Measurements from ENCODE around the gene GUCY1A1.
"Not testable (repeated sequence)": the region's sequence is repeated elsewhere in the genome, so short reads cannot be mapped to it uniquely, and the experiment has no call there.

Gene GUCY1A1, protein sequence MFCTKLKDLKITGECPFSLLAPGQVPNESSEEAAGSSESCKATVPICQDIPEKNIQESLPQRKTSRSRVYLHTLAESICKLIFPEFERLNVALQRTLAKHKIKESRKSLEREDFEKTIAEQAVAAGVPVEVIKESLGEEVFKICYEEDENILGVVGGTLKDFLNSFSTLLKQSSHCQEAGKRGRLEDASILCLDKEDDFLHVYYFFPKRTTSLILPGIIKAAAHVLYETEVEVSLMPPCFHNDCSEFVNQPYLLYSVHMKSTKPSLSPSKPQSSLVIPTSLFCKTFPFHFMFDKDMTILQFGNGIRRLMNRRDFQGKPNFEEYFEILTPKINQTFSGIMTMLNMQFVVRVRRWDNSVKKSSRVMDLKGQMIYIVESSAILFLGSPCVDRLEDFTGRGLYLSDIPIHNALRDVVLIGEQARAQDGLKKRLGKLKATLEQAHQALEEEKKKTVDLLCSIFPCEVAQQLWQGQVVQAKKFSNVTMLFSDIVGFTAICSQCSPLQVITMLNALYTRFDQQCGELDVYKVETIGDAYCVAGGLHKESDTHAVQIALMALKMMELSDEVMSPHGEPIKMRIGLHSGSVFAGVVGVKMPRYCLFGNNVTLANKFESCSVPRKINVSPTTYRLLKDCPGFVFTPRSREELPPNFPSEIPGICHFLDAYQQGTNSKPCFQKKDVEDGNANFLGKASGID

DNA sequence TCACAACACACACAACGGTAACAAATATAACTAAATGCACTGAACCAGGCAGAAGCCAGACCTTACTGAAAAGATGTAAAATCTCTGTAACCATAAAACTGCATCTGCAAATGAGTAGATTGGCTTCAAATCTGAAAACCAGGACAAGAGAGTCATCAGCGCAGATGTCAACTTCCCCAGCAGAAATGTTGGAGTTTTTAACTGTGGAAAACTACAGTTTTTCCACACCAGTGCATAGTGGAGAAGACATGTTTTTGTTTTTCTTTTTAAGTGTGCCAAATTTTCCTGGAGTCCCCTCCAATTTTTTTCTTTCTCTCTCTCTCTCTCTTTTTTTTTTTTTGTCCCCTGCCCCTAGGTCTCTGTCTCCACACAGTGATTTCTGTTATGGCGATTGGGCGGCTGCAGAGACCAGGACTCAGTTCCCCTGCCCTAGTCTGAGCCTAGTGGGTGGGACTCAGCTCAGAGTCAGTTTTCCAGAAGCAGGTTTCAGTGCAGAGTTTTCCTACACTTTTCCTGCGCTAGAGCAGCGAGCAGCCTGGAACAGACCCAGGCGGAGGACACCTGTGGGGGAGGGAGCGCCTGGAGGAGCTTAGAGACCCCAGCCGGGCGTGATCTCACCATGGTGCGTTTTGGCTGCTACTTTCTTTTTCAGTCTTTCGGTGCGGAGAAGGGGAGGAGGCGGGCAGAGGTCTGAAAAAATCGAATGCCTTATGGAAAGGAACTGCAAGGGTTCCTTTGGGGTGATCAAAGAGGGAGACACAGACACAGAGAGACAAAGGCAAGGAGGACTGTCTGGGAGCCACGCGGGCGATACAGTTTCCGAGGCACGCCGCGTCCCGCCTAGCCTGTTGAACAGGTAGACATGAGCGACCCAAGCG, at the start of gene GUCY1A1:
Gene GUCY1A1 (plus strand): TSS at position 505 of the 878 bp plus-strand sequence. CDS start 30,020 bp downstream, outside the sequence.
- no peak for FAIRE-seq

DNA sequence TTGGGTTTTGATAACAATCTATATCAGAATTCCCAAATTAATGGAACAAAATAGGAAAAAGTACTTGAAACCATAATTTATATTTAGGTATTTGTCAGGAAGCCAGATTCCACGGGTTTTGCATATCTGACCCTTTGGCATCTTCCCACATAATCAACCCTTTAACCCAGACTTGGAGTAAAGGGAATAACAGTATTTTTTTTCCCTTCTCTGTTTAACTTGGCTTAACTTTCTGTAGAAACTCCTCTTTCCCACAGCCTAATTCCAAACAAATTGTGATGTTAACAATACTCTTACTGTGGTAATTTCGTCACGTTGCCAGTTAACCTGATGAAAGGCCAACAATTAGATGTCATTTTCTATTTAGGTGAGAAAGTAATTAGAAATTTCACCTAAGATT, 49.4 kb upstream of the GUCY1A1 start:
- no peak for FAIRE-seq

DNA sequence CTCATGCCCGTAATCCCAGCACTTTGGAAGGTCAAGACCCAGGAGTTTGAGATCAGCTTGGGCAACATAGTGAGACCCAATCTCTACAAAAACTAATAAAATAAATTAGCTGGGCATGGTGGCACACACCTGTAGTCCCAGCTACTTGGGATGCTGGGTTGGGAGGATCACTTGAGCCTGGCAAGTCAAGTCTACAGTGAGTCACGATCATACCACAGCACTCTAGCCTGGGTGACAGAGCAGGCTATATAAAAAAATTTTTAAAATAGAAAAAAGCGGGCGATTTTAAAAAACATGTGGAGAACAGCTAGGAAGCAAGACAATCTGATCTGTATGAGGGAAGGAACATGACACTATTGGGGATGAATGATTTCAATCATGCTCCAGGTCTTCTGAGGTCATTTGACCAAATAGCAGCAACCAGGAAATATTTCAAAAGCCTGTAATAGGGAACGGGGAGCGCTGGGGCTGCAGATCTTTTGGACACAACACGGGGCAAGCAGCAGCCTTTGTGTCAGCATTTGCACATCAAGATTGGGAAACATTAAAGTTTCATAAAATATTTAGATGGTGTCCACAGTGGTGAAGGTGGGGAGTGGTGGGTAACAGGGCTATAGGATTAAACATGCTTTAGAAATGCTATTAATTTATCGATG, 48.3 kb upstream of the GUCY1A1 start:
- no peak for FAIRE-seq

DNA sequence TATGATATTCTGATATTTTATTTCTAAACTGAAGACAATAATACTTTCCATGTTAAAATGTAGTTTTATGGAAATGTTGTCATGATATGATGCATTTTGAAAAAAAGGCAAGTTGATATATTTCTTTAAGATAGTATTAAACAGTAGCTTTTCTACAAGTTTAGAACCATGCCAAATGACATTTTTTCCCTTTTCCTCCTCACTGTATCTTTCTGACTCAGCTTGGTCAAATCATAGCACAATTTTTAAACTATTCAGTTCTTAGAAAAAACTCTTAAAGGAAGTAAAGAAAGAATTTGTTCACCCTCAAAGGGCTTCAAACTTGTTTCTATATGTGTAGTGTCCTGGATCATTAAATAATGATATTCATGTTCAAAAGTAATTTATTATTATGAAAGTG, 46.0 kb upstream of the GUCY1A1 start:
- FAIRE-seq = no peak

DNA sequence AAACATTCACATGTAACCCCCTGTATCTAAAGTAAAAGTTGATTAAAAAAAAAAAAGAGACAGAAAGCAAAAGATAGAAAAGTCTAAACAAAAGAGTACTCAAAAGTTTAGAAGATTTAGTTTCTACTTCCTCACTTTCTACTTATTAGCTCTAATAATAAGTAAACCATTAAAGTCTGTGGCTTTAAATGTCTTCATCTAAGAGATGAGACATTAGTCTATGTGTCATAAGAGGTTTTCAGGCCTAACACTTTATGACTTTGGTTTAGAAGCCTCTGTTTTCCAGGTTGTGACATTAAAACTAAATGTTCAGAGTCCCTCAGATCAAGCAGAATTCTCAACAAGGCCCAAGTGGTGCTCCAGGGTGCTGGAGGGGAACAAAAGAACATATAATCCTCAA, 42.2 kb upstream of the GUCY1A1 start:
- FAIRE-seq = no peak

DNA sequence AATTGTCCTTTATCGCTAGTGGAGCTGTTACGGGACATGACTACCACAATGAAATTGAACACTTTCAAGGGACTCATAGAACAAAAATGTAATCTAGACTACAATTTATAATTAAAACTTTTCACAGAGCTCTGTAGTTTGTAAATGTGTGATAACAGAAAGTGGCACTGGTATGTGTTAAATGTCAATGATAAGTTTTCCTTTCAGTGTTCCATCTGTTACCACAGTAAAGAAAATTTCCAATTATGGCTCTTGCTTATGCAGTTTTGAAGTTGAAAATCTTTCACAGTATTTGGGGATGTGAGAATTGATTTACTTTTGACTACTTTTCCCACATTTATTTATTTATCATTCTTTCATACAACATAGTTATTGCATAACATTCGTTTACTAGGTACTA, 40.1 kb upstream of the GUCY1A1 start:
- FAIRE-seq = no peak

DNA sequence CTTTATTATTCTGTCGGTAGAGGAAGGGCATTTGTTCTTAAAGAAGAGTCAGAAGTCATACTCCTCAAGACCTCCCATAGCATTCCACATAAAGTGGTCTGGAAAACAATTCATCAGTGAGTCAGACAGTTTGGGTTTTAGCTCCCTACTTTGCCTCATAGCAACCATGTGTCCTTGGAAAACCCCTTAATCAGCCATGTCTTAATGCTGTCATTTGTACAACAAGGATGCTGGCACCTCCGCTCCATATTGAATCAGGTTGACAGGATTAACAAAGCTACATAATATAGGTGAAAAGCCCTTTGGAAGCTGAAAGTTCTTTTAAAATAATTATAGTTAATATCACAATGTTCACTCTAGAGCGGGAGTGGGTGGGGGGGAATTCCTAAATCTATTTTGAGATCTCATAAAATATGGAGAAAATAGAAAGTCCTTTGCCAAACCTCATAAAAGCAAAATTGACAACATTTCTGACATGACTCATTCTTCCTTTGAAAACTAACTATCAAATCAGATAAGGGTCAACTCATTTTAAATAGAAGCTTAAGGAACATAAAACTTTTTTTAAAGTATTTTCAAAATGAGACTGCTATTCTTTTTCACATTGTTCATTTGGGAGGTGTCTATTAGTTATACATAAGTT, 37.3 kb upstream of the GUCY1A1 start:
- FAIRE-seq = no peak

DNA sequence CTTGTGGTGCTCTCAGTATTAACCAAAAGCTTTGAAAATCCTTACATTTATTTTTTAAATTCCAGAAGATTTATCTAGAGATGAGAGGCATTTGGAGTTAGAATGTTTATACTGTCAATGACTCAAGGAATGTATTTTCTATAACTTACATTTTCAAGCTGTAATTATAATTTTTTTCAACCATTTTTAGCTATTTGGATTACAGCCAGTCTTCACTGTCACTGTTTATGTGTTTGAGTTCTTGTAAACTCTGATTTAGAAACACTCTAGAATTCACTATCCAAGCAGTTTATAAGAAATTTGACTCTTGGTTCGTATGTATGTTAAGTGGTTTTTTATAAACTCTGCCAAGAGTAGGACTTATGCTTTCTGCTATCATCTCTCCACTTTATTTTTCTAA, 36.7 kb upstream of the GUCY1A1 start:
- peak; percentile 80 for FAIRE-seq

DNA sequence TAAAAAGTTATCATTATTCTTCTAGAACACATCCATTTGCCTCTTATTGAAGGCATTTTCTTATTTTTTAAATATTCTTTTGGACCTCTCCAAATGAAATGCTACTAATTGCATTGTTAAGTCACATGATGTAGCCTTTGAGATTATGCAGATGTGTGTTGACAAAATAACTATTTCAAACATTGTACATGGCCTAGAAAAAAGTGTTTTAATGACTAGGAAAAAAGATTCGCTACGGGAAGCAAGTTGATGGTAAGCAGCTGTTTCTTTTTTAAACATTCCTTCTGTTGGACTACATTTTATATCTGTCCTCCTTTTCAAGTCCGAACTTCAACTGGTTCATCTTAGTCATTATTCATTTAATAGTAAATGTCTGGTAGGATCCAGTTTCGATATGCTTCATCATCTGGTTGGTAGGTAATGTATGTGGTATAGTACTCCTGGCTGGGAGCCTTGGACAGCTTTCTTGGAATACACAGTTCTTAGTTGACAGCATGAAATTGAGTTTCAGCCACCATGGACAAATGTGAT, 34.3 kb upstream of the GUCY1A1 start:
- FAIRE-seq = peak; percentile 99

DNA sequence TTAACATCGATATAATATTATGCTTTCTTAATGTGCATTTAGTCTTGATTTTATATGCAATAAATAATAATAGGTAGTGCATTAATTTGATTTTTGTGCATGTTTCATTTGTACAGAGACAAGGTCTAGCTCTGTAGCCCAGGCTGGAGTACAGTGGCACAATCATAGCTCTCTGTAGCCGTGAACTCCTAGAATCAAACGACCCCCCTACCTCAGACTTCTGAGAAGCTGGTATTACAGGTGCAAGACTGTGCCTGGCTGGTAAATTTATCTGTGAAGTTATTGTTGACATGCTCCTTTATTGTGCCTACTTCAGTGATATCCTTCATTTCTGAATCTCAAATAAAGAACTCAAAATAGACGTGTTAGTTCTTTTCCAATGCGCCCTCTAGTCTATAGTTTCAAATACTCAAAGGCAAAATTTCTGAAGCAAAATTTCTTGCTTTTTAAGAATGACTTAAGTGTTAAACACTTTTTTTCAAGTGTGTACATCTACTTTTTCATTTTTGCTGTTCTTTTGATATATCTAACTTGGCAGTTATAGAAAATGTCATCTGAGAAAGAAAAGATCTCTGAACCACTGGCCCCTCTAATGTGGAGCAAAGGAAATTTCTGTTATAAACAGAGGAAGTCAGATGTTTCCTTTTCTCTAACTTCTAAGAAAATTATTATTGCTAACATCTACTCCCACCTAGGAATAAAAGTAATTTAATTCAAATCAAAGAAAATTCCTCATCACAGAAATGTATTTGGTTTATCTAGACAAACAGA, 28.3 kb upstream of the GUCY1A1 start:
- FAIRE-seq = peak; percentile 43

DNA sequence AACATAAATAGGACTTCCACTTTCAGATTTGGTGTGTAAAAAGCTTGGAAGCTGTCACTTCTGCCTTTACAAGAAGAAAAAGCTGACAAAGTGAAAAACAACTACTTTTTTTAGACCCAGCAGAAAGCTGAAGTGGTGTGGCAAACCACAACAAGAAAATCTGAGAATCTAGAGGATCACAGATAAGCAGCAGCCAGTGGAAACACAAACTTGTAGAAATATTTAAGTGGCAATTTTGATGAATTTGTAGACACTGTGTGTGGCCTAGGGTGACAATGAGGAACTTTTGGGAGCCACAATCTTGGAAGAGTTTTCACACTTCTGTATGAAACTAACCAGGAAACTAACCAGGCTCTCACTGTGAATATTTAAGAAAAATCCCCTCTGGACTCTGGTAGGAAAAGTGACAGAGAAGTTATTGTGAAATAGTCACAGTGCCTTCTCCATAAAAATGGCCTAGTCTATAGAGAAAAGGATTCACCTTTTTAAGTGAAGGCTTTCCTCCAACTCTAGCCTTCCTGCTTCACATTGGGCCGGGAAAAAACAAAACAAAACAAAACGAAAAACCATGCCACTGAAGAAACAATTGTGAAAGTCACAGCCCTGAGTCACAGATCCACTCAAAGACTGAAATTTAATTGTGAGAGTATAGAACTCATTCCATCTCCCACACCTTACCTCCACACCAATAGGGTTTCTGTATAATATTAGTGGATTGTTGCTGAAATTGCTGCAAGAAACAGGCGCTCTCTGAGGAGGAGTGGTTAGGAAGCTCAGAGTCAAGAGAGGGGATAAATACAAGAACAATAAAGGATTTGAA, 26.7 kb upstream of the GUCY1A1 start:
- FAIRE-seq = no peak

DNA sequence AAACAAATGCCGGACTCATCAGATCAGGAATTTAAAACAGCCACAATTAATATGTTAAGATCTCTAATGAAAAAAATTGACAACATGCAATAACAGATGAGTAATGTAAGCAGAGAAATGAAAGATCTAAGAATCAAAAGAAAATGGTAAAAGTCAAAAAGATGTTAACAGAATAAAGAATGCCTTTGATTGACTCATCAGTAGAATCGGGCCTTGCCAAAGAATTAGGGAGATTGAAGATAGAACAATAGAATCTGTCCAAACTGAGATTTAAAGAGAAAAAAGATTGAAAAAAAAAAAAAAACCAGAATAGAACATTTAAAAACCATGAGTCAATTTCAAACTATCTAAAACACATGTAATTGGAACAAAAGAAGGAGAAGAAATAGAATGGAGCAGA, 25.9 kb upstream of the GUCY1A1 start:
- peak; percentile 45 for FAIRE-seq

DNA sequence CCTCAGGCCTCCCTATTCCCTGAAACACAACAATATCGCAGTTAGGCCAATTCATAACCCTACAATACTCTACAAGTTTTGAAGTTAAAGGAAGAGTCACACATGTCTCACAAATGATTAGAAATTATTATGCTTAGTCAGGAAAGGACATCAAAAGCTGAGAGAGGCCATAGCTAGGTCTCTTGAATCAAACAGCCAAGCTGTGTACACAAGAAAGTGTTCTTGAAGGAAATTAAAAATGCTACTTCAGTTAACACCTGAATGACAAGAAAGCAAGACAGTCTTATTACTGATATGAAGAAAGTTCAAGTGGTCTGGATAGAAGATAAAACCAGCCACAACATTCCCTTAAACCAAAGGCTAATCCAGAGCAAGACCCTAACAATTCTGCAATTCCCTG, 23.6 kb upstream of the GUCY1A1 start:
- no peak for FAIRE-seq

DNA sequence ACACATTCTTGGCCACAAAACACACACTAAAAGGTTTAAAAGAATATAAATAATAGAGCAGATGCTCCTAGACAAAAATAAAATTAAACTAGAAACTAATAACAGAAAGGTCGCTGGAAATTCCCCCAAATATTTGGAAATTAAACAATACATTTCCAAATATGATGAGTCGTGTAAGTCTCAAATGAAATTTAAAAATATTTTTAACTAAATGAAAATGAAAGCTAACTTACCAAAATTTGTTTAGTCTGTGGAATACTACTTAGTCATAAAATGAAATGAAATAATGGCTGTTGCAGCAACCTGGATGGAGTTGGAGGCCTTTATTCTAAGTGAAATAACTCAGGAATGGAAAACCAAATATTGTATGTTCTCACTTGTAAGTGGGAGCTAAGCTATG, 20.6 kb upstream of the GUCY1A1 start:
- peak; percentile 95 for FAIRE-seq

DNA sequence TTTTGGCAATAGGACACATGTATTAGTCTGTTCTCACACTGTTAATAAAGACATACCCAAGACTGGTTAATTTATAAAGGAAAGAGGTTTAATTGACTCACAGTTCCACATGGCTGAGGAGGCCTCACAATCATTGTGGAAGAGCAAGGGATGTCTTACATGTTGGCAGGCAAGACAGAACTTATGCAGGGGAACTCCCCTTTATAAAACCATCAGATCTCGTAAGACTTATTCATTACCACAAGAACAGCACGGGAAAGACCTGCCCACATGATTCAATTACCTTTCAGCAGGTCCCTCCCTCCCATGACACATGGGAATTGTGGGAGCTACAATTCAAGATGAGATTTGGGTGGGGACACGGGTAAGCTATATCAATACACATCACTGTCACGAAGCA, 15.9 kb upstream of the GUCY1A1 start:
- FAIRE-seq = not testable (repeated sequence)

DNA sequence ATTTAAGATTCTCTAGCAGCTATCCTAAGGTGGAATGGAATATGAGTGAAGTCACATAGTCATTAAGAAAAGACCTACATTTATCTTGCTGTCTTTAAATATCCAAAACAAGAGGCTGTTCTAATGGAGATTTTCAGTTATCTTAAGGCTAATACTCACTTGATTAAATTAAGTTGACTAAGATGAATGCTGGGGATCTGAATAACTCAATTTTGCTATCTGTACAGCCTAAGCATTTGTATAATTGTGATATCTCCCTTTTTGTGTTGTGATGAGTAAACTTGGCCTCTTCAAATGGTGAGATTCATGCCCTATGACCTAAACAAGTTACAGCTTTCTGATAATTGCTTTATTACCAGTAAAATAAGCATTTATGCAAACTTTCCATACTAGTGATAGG, 13.6 kb upstream of the GUCY1A1 start:
- no peak for FAIRE-seq

DNA sequence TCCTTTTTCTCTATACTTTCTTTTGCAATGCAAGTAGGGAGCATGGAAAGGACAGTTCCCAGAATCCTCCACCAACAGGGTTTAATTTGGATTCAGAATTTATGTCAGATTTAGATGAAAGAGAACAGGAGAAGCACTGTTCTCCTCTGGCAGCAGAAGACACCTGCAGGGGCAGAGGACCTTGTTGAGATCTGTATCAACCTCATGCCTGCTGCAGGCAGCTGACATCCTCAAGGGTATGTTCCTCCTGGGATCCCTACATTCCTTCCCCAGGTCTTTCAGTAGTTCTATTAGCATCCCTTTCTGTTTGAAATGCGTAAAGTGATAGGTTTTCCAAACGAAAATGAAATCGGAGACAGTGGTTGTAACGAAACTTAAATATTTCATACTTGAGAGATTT, 10.6 kb upstream of the GUCY1A1 start:
- no peak for FAIRE-seq

DNA sequence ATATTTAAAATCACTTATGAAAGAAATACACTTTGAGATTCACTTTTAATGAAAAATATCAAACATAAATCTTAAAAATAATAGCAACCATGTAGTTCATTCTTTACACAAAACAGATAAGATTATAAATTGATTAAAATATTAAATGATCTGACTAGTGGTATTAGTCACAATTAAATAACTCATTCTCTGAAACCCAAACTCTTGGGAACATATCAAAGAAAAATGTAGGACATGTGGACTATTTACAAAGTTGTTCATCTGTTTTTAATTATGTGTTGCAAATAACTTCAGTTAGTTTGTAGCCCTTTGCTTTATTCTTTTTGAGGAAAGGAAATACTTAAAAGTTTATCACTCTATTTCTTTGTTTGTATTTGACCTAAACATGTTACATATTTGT, 9.5 kb upstream of the GUCY1A1 start:
- peak; percentile 99 for FAIRE-seq

DNA sequence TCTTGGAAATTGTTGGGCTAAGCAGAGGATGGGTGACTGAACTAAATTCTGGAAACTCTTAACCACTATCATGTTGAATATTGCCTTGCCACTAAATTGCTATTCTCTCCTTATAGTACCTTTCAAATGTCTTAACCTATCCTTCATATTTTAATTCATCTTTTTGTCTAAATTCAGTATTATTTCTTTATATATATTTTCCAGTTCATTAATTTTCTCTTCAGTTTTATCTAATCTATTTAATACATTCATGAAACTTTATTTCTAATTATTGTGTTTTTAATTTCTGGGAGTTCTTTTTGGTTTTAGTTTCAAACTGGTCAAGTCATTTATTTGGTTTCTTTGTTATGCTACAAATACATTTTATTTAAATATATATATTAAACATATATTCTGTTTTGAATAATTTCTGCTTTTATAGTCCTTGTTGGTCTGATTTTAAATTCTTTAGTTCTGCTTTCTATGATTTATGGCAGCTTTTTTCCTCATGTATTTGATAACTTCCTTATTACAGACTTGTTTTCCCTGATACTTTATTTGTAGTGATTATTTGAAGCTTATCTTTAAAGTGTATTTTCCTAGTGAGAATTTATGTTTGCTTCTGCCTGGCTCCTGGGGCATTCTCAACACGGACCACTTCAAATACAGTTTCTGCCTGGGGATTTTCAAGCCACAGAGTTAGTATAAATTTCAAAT, 8.5 kb upstream of the GUCY1A1 start:
- FAIRE-seq = no peak

DNA sequence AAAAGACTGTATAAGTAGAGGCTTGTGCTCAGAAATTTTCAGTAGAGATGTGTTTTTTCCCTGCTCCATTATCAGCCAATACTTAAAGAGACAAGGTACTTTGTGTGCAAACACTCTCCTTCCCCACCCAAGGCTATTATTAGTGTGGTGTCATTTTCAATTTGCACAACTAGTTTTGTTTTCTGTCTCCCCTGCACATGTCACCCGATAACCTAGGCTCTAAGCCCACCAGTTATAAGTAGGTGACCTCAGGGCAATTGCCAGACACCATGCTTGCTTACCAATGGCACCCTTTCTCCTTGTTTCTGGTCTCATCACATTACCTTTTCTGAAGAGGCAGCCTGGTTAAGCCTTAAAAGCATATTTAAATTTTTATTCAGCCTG, 8.0 kb upstream of the GUCY1A1 start:
- FAIRE-seq = no peak

Data from endometrium (tissue), 2 donors.